Measurements from ENCODE around the gene PATJ. TPM values are rescaled to one million over a fixed set of nuclear protein-coding genes. Genes with fewer than 3 reads are reported as not detected.

PATJ gene
- total and polyA plus RNA-seq, 2 donors (not counting 3 experiments of a cell fraction or from before 2014, with no cell fraction given), result 1.1 to 3.0 TPM

- no peaks in the 10 kb centered on the region for H4K20me1 ChIP-seq (replicated peaks; ENCODE audit: control insufficient read depth, extremely low read depth, insufficient read depth, low read length)
- intact Hi-C loops (cut with micrococcal nuclease) (no loop called here), dilution Hi-C loops (cut with MboI; ENCODE audit: extremely low pct_ligation_motif_present, low sequenced_read_pairs) (no loop called here)
- H3K27me3 ChIP-seq (ENCODE audit: control insufficient read depth in 2 of 2, insufficient read depth in 2 of 2, low read length in 2 of 2), result no peaks in the 10 kb centered on the region
- no peaks in the 10 kb centered on the region for H3K9me1 ChIP-seq (replicated peaks; ENCODE audit: control insufficient read depth, extremely low read depth, insufficient read depth, low read length)
- no peak overlapping the region for H2AFZ ChIP-seq (ENCODE audit: low read depth, low read length)
- TF ChIP-seq POLR2AphosphoS5 (IDR thresholded peaks at IDR 0.05; ENCODE audit: insufficient read depth, low read depth, low read length) (no peak), MYC (IDR thresholded peaks at IDR 0.05; ENCODE audit: low read depth, low read length) (no peak), GATA2 (IDR thresholded peaks at IDR 0.05; ENCODE audit: insufficient read depth, insufficient read length, low read depth, low read length) (no peak), FOS (IDR thresholded peaks at IDR 0.05; ENCODE audit: borderline replicate concordance, insufficient read depth, low read length) (no peak), POLR2A (IDR thresholded peaks at IDR 0.05; ENCODE audit: low read depth, low read length) (no peak), CTCF (IDR thresholded peaks at IDR 0.05; ENCODE audit: extremely low read depth in 1 of 2, insufficient read depth in 1 of 2, low read depth in 1 of 2, low read length in 2 of 2) (no peak), EZH2 (IDR thresholded peaks at IDR 0.05; ENCODE audit: borderline replicate concordance, low read depth, low read length, severe bottlenecking) (no peak), JUN (IDR thresholded peaks at IDR 0.05; ENCODE audit: borderline replicate concordance, insufficient read depth, insufficient read length, low read depth) (no peak), MAX (IDR thresholded peaks at IDR 0.05; ENCODE audit: insufficient read depth, insufficient read length) (no peak)
- no peaks in the 10 kb centered on the region for H3K36me3 ChIP-seq (ENCODE audit: control insufficient read depth in 2 of 2, extremely low read depth in 1 of 2, insufficient read depth in 2 of 2, low read length in 2 of 2)
- no peaks in the 10 kb centered on the region for H3K4me1 ChIP-seq (ENCODE audit: control insufficient read depth, extremely low read depth, insufficient read depth, low read length)
- H3K9me3 ChIP-seq (replicated peaks; ENCODE audit: control insufficient read depth, insufficient read depth, low read length), result no peaks in the 10 kb centered on the region
- no peak overlapping the region for H3K4me2 ChIP-seq (ENCODE audit: insufficient read depth, low read length)
- FAIRE-seq, result no peak
- BruUV-seq (replicated peaks), result no TSS peak
- H3K27ac ChIP-seq (ENCODE audit: insufficient read depth, low read depth, low read length), result no peak overlapping the region
- no peak overlapping the region for H3K4me3 ChIP-seq (replicated peaks in 1 of 3; ENCODE audit: insufficient read depth in 1 of 3, low read depth in 1 of 3, low read length in 3 of 3)
- no peaks in the 10 kb centered on the region for H3K79me2 ChIP-seq (ENCODE audit: control insufficient read depth, insufficient read depth, low read length)
- POLR2A ChIA-PET, result no interaction called here
- DNase-seq (ENCODE audit: low read depth, low spot score), result no peak
- H3K9ac ChIP-seq (replicated peaks; ENCODE audit: extremely low read depth, insufficient read depth, low read length), result no peak overlapping the region
- CTCF ChIA-PET, result interaction anchor here (1.1 to 2.7 kb wide), 3 partner anchors 8 to 36 kb away, joined by 4 to 14 read pairs (median 7); no protein-coding TSS in a partner anchor
Measured at GRCh38 chr1:62139410-62139809, 397.1 kb downstream of the PATJ start.

All from endothelial cell of umbilical vein (primary cell).